Activated naive CD8-positive, alpha-beta T cell treated with anti-CD3 and anti-CD28 coated beads for 36 hours (primary cell): Measurements from ENCODE around the gene SLC25A22. TPM values are rescaled to one million over a fixed set of nuclear protein-coding genes. Genes with fewer than 3 reads are reported as not detected.
A peak's percentile ranks its signal among the peaks of the same experiment; 100 is the strongest.

Source experiments
- DNase-seq: peaks from one replicate; pipeline ENCODE4 v3.0.0; 2021
- H3K27ac Mint-ChIP-seq: one replicate; pipeline ENCODE4 v1.8.0; 2022; ENCODE audit warnings: mild to moderate bottlenecking, moderate library complexity, mixed read lengths
- H3K27me3 Mint-ChIP-seq: one replicate; pipeline ENCODE4 v1.8.0; 2022; ENCODE audit warnings: mild to moderate bottlenecking, mixed read lengths
- H3K36me3 Mint-ChIP-seq: one replicate; pipeline ENCODE4 v1.8.0; 2021; ENCODE audit warnings: mild to moderate bottlenecking, mixed read lengths
- H3K4me1 Mint-ChIP-seq: one replicate; pipeline ENCODE4 v1.8.0; 2021; ENCODE audit warnings: mixed read lengths
- H3K4me3 Mint-ChIP-seq: one replicate; pipeline ENCODE4 v1.8.0; 2022; ENCODE audit warnings: mild to moderate bottlenecking, moderate library complexity, mixed read lengths
- H3K9me3 Mint-ChIP-seq: one replicate; pipeline ENCODE4 v1.8.0; 2022; ENCODE audit warnings: mixed read lengths
- total RNA-seq, 2 experiments: library from RNA; stranded (reverse); gene quantifications; one replicate each; pipeline ENCODE4 v1.2.3, GENCODE V29; 2021

The SLC25A22 gene
- total RNA-seq, 2 experiments from 2014 or later, result 54.4 to 56.5 TPM

- DNase-seq, result no peak
- Mint-ChIP-seq H3K27ac (no peak overlapping the region), H3K36me3 (peaks cover 8% of the 10 kb centered on the region), H3K4me1 (peaks cover 17% of the 10 kb centered on the region), H3K9me3 (no peaks in the 10 kb centered on the region), H3K4me3 (no peak overlapping the region), H3K27me3 (no peaks in the 10 kb centered on the region)
These were observed 15.6 kb downstream of the SLC25A22 start for GRCh38 chr11:782264-783174.

- Mint-ChIP-seq H3K27ac (no peak overlapping the region), H3K36me3 (peaks cover 13% of the 10 kb centered on the region), H3K4me3 (no peak overlapping the region), H3K4me1 (peaks cover 29% of the 10 kb centered on the region), H3K9me3 (no peaks in the 10 kb centered on the region), H3K27me3 (no peaks in the 10 kb centered on the region)
- no peak for DNase-seq
These were observed 18.0 kb downstream of the SLC25A22 start for GRCh38 chr11:779955-780532.

GRCh38 chr11:778976-779954, 18.8 kb downstream of the SLC25A22 start:
- Mint-ChIP-seq H3K4me1 (peaks cover 32% of the 10 kb centered on the region), H3K27ac (no peak overlapping the region), H3K4me3 (peak overlapping the region; percentile 83), H3K36me3 (peaks cover 13% of the 10 kb centered on the region), H3K9me3 (no peaks in the 10 kb centered on the region), H3K27me3 (no peaks in the 10 kb centered on the region)
- DNase-seq, result no peak

- DNase-seq, result peak; percentile 98
- peaks cover 28% of the 10 kb centered on the region for H3K4me1 Mint-ChIP-seq
- no peaks in the 10 kb centered on the region for H3K9me3 Mint-ChIP-seq
- peak within 1 kb of the TSS; percentile 91 for H3K4me3 Mint-ChIP-seq
- peak within 1 kb of the TSS; percentile 83 for H3K27ac Mint-ChIP-seq
- no peaks in the 10 kb centered on the region for H3K27me3 Mint-ChIP-seq
- H3K36me3 Mint-ChIP-seq, result peaks cover 13% of the 10 kb centered on the region
These were observed 20.5 kb downstream of the SLC25A22 start, which contains the start of gene GATD1 for GRCh38 chr11:777288-778255. Gene GATD1 (minus strand): TSS chr11:777487. CDS start chr11:777462, 25 bp downstream.

- peaks cover 13% of the 10 kb centered on the region for H3K36me3 Mint-ChIP-seq
- no peaks in the 10 kb centered on the region for H3K27me3 Mint-ChIP-seq
- H3K27ac Mint-ChIP-seq, result peak overlapping the region; percentile 83
- DNase-seq, result peak; percentile 37
- H3K4me1 Mint-ChIP-seq, result peaks cover 28% of the 10 kb centered on the region
- H3K9me3 Mint-ChIP-seq, result no peaks in the 10 kb centered on the region
- peak overlapping the region; percentile 91 for H3K4me3 Mint-ChIP-seq
These were observed 21.4 kb downstream of the SLC25A22 start for GRCh38 chr11:776561-777287.

- Mint-ChIP-seq H3K36me3 (peaks cover 13% of the 10 kb centered on the region), H3K27me3 (no peaks in the 10 kb centered on the region), H3K4me1 (peaks cover 28% of the 10 kb centered on the region), H3K9me3 (no peaks in the 10 kb centered on the region), H3K27ac (peak overlapping the region; percentile 83), H3K4me3 (peak overlapping the region; percentile 91)
- no peak for DNase-seq
These were observed 21.9 kb downstream of the SLC25A22 start for GRCh38 chr11:776263-776560.

- Mint-ChIP-seq H3K36me3 (peaks cover 13% of the 10 kb centered on the region), H3K27ac (peak overlapping the region; percentile 61), H3K4me3 (peak overlapping the region; percentile 67), H3K27me3 (no peaks in the 10 kb centered on the region), H3K4me1 (peaks cover 28% of the 10 kb centered on the region), H3K9me3 (no peaks in the 10 kb centered on the region)
- no peak for DNase-seq
These were observed 23.0 kb downstream of the SLC25A22 start for GRCh38 chr11:774873-775592.

- H3K4me3 Mint-ChIP-seq, result no peak overlapping the region
- no peaks in the 10 kb centered on the region for H3K27me3 Mint-ChIP-seq
- H3K36me3 Mint-ChIP-seq, result peaks cover 12% of the 10 kb centered on the region
- no peaks in the 10 kb centered on the region for H3K9me3 Mint-ChIP-seq
- DNase-seq, result no peak
- H3K4me1 Mint-ChIP-seq, result peaks cover 22% of the 10 kb centered on the region
- H3K27ac Mint-ChIP-seq, result no peak overlapping the region
These were observed 24.3 kb downstream of the SLC25A22 start for GRCh38 chr11:773830-774229.

- DNase-seq, result no peak
- Mint-ChIP-seq H3K9me3 (no peaks in the 10 kb centered on the region), H3K4me3 (no peak overlapping the region), H3K36me3 (peaks cover 10% of the 10 kb centered on the region), H3K27ac (no peak overlapping the region), H3K27me3 (no peaks in the 10 kb centered on the region), H3K4me1 (peaks cover 19% of the 10 kb centered on the region)
These were observed 24.7 kb downstream of the SLC25A22 start for GRCh38 chr11:773425-773824.

GRCh38 chr11:772429-773390, 25.4 kb downstream of the SLC25A22 start:
- Mint-ChIP-seq H3K27ac (no peak overlapping the region), H3K4me3 (no peak overlapping the region)

GRCh38 chr11:771617-772204, 26.4 kb downstream of the SLC25A22 start:
- Mint-ChIP-seq H3K9me3 (no peaks in the 10 kb centered on the region), H3K4me1 (peaks cover 16% of the 10 kb centered on the region), H3K27ac (no peak overlapping the region), H3K4me3 (no peak overlapping the region), H3K27me3 (no peaks in the 10 kb centered on the region), H3K36me3 (peaks cover 8% of the 10 kb centered on the region)
- DNase-seq, result no peak

More at GRCh38 chr11:772429-773390, 25.4 kb downstream of the SLC25A22 start:
- Mint-ChIP-seq H3K36me3 (peaks cover 7% of the 10 kb centered on the region), H3K4me1 (peaks cover 16% of the 10 kb centered on the region), H3K9me3 (no peaks in the 10 kb centered on the region), H3K27me3 (no peaks in the 10 kb centered on the region)
- no peak for DNase-seq
